Smooth muscle cell (in vitro differentiated cells): ENCODE results near the gene GPR3. TPM values are rescaled to one million over a fixed set of nuclear protein-coding genes. Genes with fewer than 3 reads are reported as not detected.
A peak's percentile ranks its signal among the peaks of the same experiment; 100 is the strongest.

Experiments used
- DNase-seq: peaks from one replicate; lab custom pipeline; 2025; ENCODE audit not compliant: unreplicated experiment; lab: John Stamatoyannopoulos, UW
- H2AFZ ChIP-seq: fragments of 200-600 bp; sonication (generic); 2 replicates; pipeline ENCODE4 v1.6.0; 2016; ENCODE audit warnings: antibody characterized with exemption, low read depth, mild to moderate bottlenecking
- H3F3A ChIP-seq: fragments of 200-600 bp; sonication (generic); 2 replicates; pipeline ENCODE4 v1.6.0; 2017; ENCODE audit warnings: antibody characterized with exemption, low read depth
- H3K27ac ChIP-seq: fragments of 200-600 bp; sonication (generic); 2 replicates; pipeline ENCODE4 v1.5.1; 2016; ENCODE audit warnings: low read depth, mild to moderate bottlenecking
- H3K27me3 ChIP-seq: fragments of 200-600 bp; sonication (generic); 2 replicates; pipeline ENCODE4 v1.6.1; 2016; ENCODE audit warnings: low read depth, mild to moderate bottlenecking
- H3K36me3 ChIP-seq: fragments of 200-600 bp; sonication (generic); 2 replicates; pipeline ENCODE4 v1.5.1; 2016; ENCODE audit warnings: low read depth
- H3K4me1 ChIP-seq: fragments of 200-600 bp; sonication (generic); 2 replicates; pipeline ENCODE4 v1.5.1; 2016; ENCODE audit warnings: low read depth
- H3K4me2 ChIP-seq: fragments of 200-600 bp; sonication (generic); 2 replicates; pipeline ENCODE4 v1.6.0; 2016; ENCODE audit warnings: mild to moderate bottlenecking
- H3K4me3 ChIP-seq: fragments of 200-600 bp; sonication (generic); 2 replicates; pipeline ENCODE4 v1.5.1; 2016; ENCODE audit warnings: mild to moderate bottlenecking
- H3K79me2 ChIP-seq: fragments of 200-600 bp; sonication (generic); 2 replicates; pipeline ENCODE4 v1.6.0; 2016; ENCODE audit warnings: low read depth, mild to moderate bottlenecking
- H3K9ac ChIP-seq: fragments of 200-600 bp; sonication (generic); 2 replicates; pipeline ENCODE4 v1.6.0; 2016; ENCODE audit warnings: low read depth
- H3K9me3 ChIP-seq: fragments of 200-600 bp; sonication (generic); replicated peaks from 2 replicates; pipeline ENCODE4 v1.5.1; 2016; ENCODE audit warnings: low read depth
- H4K20me1 ChIP-seq: fragments of 200-600 bp; sonication (generic); 2 replicates; pipeline ENCODE4 v1.6.0; 2016; ENCODE audit warnings: low read depth
- CTCF ChIP-seq: fragments of 200-600 bp; sonication (generic); IDR thresholded peaks from 2 replicates; pipeline ENCODE4 v1.5.1; 2017; ENCODE audit warnings: borderline replicate concordance, mild to moderate bottlenecking, antibody characterized with exemption; ENCODE audit not compliant: insufficient read depth, poor library complexity, severe bottlenecking
- WGBS: methylation state at CpG from one replicate; pipeline ENCODE4 v1.1.7; 2016; ENCODE audit warnings: low lambda C conversion rate; 5-methylcytosine and 5-hydroxymethylcytosine counted together
- polyA plus RNA-seq: library from polyadenylated mRNA; unstranded; fragments of >200 nt; fragmentation: Nextera tagmentation; extraction: Ambion mirVana; gene quantifications from 2 replicates; pipeline ENCODE4 v1.2.1, GENCODE V29; 2016
- total RNA-seq: library from RNA; depleted of rRNA; stranded (reverse); fragments of >200 nt; gene quantifications from 2 replicates; pipeline ENCODE4 v1.2.3, GENCODE V29; 2014

GPR3 gene
- total and polyA plus RNA-seq, 2 experiments from 2014 or later = 2.7 to 4.0 TPM

- DNase-seq = no peak
- H3K4me1 ChIP-seq = peaks cover 13% of the 10 kb centered on the region
- no peak overlapping the region for H3K27ac ChIP-seq
- H3F3A ChIP-seq = no peaks in the 10 kb centered on the region
- peaks cover 4% of the 10 kb centered on the region for H3K79me2 ChIP-seq
- no peaks in the 10 kb centered on the region for H3K27me3 ChIP-seq
- peak overlapping the region; percentile 98 for H3K4me2 ChIP-seq
- peak overlapping the region; percentile 42 for H3K4me3 ChIP-seq
- TF ChIP-seq CTCF = no peak
- no peak overlapping the region for H2AFZ ChIP-seq
- WGBS = 48% methylated on average over 9 of the region's 9 CpGs
- no peak overlapping the region for H3K9ac ChIP-seq
- H4K20me1 ChIP-seq = peaks cover 4% of the 10 kb centered on the region
- no peaks in the 10 kb centered on the region for H3K9me3 ChIP-seq
- no peaks in the 10 kb centered on the region for H3K36me3 ChIP-seq
Measured at GRCh38 chr1:27359822-27360158, 32.6 kb upstream of the GPR3 start.

- Histone ChIP-seq H3K36me3 (no peaks in the 10 kb centered on the region), H3K79me2 (peaks cover 5% of the 10 kb centered on the region), H3K27me3 (no peaks in the 10 kb centered on the region), H3F3A (no peaks in the 10 kb centered on the region), H3K4me2 (peak overlapping the region; percentile 98), H3K4me1 (peaks cover 18% of the 10 kb centered on the region), H3K4me3 (peak overlapping the region; percentile 42), H2AFZ (no peak overlapping the region), H4K20me1 (peaks cover 5% of the 10 kb centered on the region), H3K9ac (no peak overlapping the region), H3K9me3 (no peaks in the 10 kb centered on the region), H3K27ac (no peak overlapping the region)
- no peak for TF ChIP-seq CTCF
- DNase-seq = no peak
- 10% methylated on average over 25 of the region's 71 CpGs for WGBS
Measured at GRCh38 chr1:27360159-27361043, 32.0 kb upstream of the GPR3 start.

GRCh38 chr1:27361044-27361402, 31.4 kb upstream of the GPR3 start:
- Histone ChIP-seq H4K20me1 (peaks cover 5% of the 10 kb centered on the region), H3F3A (peaks cover 5% of the 10 kb centered on the region), H3K27ac (no peak overlapping the region), H3K9me3 (no peaks in the 10 kb centered on the region), H3K27me3 (no peaks in the 10 kb centered on the region), H3K4me1 (peaks cover 18% of the 10 kb centered on the region), H3K4me3 (peak overlapping the region; percentile 42), H3K79me2 (peaks cover 5% of the 10 kb centered on the region), H3K9ac (no peak overlapping the region), H2AFZ (no peak overlapping the region), H3K4me2 (peak overlapping the region; percentile 98), H3K36me3 (no peaks in the 10 kb centered on the region)
- no peak for DNase-seq
- WGBS = 46% methylated on average over 17 of the region's 21 CpGs
- TF ChIP-seq CTCF = no peak

GRCh38 chr1:27361553-27361952, 30.9 kb upstream of the GPR3 start:
- Histone ChIP-seq H4K20me1 (peaks cover 5% of the 10 kb centered on the region), H3K4me3 (no peak overlapping the region), H3F3A (peaks cover 7% of the 10 kb centered on the region), H3K4me1 (peaks cover 18% of the 10 kb centered on the region), H3K79me2 (peaks cover 5% of the 10 kb centered on the region), H3K27ac (no peak overlapping the region), H3K27me3 (no peaks in the 10 kb centered on the region), H3K4me2 (no peak overlapping the region), H3K36me3 (no peaks in the 10 kb centered on the region), H3K9me3 (no peaks in the 10 kb centered on the region), H3K9ac (no peak overlapping the region), H2AFZ (no peak overlapping the region)
- TF ChIP-seq CTCF = no peak
- no peak for DNase-seq
- 97% methylated on average over 8 of the region's 8 CpGs for WGBS
